HG02885 (cell line): ENCODE measurements around the gene ANO10.
A peak's percentile ranks its signal among the peaks of the same experiment; 100 is the strongest.
"Not testable (repeated sequence)": the region's sequence is repeated elsewhere in the genome, so short reads cannot be mapped to it uniquely, and the experiment has no call there.

Experiments used
- ATAC-seq: cut with Tn5 transposase; IDR thresholded peaks from one replicate; pipeline ENCODE4 v1.9.1; 2021; ENCODE audit warnings: mild to moderate bottlenecking; ENCODE audit not compliant: unreplicated experiment, poor library complexity

ANO10 gene

GRCh38 chr3:43621656-43622432 lies at the start of gene ANO10:
ANO10 (minus strand) TSS chr3:43622011; CDS start chr3:43605852, 16,159 bp downstream.
- peak; percentile 93 for ATAC-seq

- ATAC-seq: no peak
Observed at GRCh38 chr3:43670635-43671522, 49.1 kb upstream of the ANO10 start.

- ATAC-seq: not testable (repeated sequence)
Observed at GRCh38 chr3:43665011-43665410, 43.2 kb upstream of the ANO10 start.

- not testable (repeated sequence) for ATAC-seq
Observed at GRCh38 chr3:43661376-43661775, 39.6 kb upstream of the ANO10 start.

GRCh38 chr3:43659250-43659880 lies 37.6 kb upstream of the ANO10 start:
- ATAC-seq: no peak

- not testable (repeated sequence) for ATAC-seq
Observed at GRCh38 chr3:43656390-43656789, 34.6 kb upstream of the ANO10 start.

GRCh38 chr3:43650345-43650744 lies 28.5 kb upstream of the ANO10 start:
- ATAC-seq: no peak

GRCh38 chr3:43649365-43649968 lies 27.7 kb upstream of the ANO10 start:
- no peak for ATAC-seq

GRCh38 chr3:43648957-43649356 lies 27.1 kb upstream of the ANO10 start:
- no peak for ATAC-seq

GRCh38 chr3:43647331-43648166 lies 25.7 kb upstream of the ANO10 start:
- ATAC-seq: no peak

- ATAC-seq: no peak
Observed at GRCh38 chr3:43644443-43644842, 22.6 kb upstream of the ANO10 start.

- no peak for ATAC-seq
Observed at GRCh38 chr3:43641306-43642114, 19.7 kb upstream of the ANO10 start.

GRCh38 chr3:43640681-43641080 lies 18.9 kb upstream of the ANO10 start:
- ATAC-seq: no peak

- ATAC-seq: no peak
Observed at GRCh38 chr3:43638594-43639447, 17.0 kb upstream of the ANO10 start.

- no peak for ATAC-seq
Observed at GRCh38 chr3:43637702-43638101, 15.9 kb upstream of the ANO10 start.

GRCh38 chr3:43632986-43633385 lies 11.2 kb upstream of the ANO10 start:
- no peak for ATAC-seq

- ATAC-seq: no peak
Observed at GRCh38 chr3:43632269-43632733, 10.5 kb upstream of the ANO10 start.

- no peak for ATAC-seq
Observed at GRCh38 chr3:43629741-43630140, 7.9 kb upstream of the ANO10 start.
